Measurements from ENCODE around the gene RPP30.
"Not testable (repeated sequence)": the region's sequence is repeated elsewhere in the genome, so short reads cannot be mapped to it uniquely, and the experiment has no call there.

Gene RPP30

DNA sequence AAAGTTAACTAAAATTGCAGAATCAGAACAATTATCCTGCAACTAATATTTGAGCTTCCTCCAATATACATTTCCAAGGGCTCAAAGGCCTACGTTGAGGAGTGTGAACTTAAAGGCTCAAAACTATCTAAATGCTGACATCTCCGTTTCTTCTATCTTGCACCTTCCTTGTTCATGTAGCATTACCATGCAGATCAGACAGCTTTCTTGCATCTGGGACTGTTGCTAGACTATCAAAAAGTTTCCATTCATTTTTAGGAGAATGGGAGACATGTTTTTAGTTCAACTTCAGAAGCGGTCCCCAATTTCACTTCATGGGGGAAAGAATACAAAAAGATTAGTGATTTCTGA lies 46.2 kb downstream of the RPP30 start:
- no peak for DNase-seq

DNA sequence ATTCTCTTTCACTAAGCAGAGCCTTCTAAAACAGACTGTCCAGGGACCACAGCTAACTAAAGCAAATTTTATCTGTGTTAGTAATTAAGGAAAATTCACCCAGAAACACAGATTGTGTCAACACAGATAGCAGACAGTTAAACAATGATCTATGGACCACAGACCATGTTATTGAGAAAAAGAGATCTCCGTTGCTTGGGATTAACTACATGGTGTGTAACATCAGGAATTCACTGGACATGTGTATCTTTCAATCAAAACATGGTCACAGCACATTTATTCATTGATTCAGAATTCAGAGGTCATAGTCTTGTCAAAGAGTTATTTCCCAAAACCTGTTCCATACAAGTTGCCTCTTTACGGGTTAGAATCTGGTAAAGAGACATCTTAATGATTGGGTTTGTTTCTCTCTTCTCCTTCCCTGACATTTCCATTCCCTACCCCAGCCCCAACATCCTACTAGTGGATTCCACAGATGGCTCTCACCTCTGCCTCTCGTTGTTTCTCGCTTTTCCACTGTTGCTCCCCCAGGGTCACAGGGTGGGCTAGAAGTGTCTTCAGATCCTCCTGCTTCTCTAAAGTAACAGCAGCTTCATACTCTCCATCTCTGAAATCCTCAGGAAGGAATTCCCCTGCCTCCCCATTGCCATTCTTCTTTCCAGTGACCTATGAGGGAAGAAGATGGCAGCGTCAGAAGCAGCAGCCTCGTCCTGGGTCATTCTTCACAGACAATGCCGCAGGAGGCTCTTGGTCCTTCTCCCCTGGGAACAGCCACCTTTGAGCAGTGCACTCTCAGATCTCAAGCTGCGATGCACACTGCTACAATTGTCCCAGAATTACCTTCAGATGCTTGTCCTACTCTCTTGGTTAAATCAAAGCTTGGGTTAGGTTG lies 48.2 kb downstream of the RPP30 start:
- DNase-seq, result no peak

DNA sequence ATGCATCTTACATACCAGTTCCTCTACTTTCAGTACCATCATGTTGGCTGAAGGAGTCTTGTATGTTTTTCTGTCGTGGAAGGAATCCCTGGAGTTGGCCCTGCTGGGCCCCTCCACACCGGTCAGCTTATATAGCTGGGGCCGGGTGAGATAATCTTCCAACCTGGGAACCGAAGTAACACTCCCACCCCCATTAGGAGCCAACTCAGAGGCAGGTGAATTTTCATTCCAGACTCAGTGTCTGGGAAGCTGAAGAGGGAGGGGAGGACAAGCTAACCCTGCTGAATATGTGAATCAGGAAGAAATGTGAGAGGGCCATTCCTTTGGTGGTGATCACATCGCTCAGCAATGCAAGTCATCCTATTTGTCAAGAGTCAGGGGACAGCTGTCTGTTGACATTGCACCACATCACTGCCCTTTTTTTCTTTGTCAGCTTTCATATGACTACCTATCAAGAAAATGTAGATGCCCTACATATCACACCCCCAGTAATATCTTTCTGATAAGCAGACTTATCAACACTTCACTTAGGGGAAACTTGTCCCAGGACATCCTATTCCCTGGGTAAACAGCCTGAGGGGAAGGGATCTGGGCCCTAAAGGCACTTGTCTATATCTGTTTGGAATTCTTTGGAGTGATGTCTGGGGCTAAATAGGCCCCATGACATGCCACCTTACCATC lies 49.4 kb downstream of the RPP30 start, which contains the start of gene ANKRD1:
ANKRD1 (minus strand) TSS at position 102 of the 681 bp plus-strand sequence; CDS start at position 42, 60 bp downstream.
- DNase-seq, result no peak

DNA sequence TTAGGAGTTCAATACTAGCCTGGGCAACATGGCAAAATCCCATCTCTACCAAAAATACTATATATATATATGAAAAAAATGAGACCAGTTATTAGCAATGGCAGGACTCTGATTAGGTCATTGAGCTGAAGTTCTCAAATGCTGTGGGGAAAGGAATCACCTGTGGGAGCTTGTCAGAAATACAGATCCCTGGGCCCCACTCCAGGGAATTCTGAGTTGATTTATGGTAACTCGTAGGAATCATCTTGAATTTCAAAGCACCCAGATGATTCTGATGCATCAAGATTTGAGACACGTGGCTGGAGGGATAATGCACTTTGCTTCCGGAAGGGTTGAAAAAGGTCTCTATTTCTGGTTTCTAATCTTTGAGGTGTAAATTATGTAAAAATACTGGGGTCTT lies 50.1 kb downstream of the RPP30 start:
- no peak for DNase-seq

DNA sequence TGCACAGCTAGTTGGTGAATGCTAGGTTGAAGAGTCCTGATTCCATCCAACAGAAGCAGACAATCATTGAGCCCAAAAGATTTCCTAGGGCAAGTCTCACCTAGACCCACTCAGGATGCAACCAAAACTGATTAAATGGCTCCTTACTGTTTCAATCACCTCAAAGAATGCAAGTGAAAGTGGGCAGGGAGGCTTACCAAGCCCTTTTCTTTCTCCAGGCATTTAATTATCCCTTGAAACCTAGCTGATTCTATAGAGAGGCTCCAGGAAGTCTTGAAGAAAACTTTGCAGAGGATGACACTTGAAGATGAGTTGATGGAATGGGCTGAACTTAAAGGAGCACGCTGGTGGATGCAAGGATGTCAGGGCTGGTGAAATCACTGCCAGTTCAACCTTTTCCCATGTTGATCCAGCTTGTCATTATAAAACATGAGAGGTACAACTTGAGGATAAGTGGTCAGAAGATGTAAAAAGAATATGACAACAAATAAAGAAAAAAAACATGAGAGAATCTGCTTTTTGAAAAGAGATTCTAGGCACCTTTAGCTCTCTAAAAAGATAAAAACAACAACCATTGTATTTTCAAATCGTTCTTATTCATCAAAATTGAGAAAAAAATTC lies 51.4 kb downstream of the RPP30 start:
- no peak for DNase-seq

DNA sequence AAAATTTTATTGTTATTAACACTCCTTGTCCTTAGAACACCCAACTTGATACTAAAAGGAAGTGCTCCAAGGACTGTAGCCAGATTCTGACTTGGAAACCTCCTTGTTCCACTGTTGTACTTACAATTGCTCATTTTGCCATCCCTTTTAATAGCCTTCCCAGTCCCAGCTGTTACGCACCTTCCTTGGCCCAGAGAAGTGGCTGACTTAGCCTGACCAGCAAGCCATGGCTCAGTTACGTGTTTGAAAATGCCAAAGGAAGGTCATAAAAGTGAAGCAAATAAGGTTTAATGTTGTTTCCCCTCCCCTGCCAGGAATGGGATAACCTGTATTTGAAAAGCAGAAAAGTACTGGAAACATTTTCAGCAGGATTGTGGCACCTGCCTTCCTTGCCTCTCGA lies 52.8 kb downstream of the RPP30 start:
- no peak for DNase-seq

DNA sequence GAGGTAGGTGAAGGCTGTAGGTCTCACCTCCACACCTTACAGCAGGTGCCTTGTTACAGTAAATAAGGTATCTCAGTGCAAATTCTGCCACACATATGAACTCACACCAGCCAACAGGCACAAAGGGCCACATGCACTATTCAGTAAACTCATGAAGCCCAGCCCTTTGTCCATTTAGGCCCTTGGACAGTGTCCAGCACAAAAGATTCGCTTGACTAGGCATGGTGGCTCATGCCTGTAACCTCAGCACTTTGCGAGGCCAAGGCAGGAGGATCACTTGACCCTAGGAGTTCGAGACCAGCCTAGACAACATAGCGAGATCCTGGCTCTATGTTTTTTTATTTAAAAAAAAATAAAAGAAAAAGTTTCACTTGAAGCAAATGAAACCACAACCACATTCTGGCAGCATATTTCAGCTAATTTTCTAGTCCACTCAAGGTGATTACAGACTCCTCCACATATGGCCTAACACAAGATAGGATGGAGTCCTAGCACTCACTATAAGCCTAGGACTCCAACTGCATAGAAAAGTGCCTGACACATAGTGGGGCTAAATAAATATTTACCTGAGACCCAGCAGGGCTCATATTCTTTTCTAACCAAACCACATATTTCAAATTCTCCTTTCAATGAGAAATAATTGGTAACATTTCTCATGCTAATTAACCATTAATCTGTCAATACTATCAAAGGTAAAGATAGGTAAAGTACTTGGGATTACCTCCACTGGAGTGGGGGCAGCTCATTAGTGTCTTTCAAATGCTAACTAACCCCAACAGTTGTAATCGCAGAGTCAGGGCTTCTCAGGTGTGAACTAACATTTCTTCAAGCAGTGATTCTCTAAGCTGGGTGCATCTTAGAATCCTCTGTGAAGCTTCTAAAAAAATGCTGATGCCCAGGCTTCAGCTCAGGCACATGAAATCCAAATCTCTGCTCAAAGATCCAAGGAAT lies 53.6 kb downstream of the RPP30 start:
- no peak for DNase-seq

DNA sequence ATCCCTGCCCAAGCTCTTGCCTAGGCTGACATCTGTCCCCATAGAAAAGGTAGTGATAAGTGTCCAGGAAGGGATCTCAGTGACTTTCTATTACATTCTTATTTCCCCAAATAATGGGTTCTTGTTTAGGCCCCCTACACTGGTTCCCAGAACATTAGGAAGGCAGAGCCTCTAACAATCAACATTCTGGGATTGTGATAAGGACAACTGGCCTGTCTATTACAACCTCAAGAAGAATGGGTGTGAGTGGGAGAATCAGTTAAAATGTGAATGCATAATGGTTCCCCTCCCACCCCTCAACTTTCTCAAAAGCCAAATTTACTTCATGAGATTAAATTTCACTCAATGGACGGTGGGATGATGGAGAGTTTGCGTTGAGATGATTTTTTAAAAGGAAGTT lies 55.5 kb downstream of the RPP30 start:
- no peak for DNase-seq

DNA sequence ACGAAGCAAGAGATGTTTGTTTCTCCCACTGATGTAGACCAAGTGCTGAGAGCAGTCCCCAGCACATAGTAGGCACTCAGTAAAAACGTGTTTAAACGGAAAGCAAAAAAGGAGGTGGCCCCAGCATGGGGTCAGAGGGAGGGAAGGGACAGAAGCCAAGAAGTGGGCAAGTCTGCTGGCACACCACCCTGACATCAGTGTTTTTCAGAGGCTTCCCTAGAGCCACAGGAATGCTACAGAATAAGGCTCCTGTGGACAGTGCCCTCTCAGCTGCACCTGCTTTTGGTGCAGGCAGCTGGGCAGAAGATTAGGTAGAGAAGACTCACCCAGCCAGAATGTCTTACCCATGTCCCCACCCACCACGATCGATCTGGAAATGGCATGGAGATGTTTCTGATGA lies 57.4 kb downstream of the RPP30 start:
- DNase-seq, result no peak

DNA sequence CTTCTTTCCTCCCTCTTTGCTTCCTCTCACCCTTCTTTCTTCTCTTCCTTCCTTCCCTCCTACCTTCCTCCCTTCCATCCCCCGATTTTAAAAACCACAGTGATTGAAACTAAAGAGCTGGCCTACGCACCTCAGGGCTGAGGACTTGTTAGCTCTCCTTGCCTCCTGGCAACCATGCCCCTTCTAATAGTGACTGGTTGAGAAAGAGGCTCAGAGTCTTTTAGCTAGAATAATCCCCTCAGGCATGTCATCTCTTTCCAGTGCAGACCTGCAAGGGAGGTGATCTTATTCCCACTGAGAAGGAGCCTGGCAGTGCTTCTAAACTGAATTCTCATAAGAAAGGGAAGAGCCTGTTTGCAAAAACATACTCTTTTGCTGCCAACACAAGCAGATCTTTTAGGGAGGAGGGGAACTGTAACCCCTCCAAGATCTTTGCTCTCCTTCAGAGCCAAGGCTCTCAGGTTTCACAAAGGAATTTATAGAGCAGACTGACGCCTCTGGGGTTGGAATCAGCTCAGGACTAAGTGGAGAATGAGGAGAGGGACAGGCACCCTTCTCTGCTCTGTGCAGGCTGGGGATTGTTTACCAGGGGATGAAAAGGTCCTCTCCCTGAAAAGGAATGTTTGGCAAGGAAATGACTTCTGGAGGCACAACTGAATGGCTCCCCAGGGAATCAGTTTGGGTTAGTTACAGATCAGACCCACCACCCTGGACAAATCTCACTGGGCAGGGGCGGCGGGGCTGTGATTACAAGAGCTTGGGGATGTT lies 58.5 kb downstream of the RPP30 start:
- DNase-seq, result no peak

DNA sequence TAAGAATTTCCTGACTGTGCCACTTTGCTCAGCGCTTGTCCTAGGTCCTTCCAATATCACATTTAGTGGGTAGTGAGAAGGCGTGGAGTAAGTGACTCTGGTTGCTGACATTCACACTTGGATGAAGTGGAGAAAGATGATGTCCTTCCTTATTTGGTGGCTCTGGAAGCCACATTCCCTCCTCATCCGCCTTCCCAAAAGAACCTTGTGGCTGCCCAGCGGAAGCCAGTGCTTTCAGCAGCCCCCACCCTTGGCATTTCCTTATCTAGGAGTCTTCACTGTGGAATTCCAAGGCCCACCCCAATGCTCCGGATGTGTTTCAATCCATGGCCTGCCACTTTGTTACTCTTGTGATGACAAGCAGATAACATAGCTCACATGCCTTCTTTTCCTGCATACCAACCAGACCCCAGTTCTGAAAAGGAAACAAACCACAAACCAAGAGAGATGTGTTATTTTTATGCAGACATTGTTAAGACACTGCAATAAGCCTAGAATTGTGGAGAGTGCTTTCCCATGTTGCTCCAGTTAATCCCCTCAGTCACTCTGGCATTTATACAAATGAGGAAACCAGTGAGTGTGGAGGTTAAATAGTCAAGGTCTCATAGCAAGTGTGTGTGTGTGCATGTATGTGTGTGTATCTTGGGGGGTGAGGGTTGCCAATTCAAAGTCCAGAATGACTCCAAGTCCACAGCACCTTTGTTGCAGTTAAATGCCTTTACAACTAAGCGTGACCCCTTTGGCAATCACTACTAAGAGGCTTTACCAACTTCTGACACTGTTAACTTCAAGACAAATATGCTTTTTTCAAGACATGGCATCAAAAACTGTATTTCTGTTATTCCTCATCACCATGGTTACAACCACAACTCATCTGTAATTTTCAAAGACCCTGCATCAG lies 59.4 kb downstream of the RPP30 start:
- no peak for DNase-seq

DNA sequence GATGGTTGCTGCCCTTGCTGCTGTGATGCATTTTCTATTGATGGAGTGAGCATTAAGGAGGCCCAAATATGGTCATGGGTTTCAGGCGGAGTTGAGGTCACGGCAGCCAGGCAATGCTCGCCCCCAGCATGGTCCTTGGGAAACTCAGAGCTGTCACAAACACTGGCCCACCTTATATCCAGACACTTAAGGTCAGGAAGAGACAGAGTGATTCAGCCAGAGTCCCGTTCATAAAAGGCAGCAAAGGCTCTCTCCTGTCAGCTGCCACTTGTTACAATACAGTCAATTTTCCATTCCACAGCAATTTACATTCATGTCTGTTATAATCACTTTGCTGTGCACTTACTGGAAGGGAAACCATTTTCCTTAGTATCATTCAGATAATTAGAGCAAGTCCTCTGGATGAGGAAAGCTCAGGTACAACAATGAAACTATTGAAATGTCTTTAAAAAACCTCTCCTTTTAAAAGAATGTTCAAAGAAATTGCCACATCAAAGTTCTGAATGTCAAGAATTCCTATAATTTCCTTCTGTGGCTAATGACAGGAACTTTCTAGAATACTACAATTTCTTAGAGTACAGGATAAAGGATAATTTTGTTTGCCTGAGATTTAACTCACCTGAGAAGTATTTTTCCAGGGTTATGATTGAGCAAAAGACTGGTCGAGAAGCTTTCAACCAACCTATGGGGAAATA lies 64.0 kb downstream of the RPP30 start:
- DNase-seq, result no peak

DNA sequence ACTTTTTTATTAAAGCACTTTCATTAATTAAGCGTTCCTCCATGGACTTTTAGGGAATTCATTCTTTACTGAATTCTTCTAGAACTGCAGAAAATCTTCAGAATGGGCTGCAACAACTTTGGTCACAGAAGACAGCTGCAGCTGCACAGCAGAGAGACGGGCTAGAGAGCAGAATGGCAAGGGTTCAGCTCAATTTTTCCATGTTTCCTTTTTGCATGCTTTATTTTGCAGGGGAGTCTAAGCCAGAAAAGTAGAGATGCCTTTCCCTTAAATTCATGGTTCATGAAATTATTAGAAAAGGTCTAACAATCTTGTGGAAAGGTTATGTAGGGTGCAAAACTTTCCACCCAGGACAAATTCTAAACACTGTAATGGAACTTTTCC lies 64.5 kb downstream of the RPP30 start:
- DNase-seq, result no peak

DNA sequence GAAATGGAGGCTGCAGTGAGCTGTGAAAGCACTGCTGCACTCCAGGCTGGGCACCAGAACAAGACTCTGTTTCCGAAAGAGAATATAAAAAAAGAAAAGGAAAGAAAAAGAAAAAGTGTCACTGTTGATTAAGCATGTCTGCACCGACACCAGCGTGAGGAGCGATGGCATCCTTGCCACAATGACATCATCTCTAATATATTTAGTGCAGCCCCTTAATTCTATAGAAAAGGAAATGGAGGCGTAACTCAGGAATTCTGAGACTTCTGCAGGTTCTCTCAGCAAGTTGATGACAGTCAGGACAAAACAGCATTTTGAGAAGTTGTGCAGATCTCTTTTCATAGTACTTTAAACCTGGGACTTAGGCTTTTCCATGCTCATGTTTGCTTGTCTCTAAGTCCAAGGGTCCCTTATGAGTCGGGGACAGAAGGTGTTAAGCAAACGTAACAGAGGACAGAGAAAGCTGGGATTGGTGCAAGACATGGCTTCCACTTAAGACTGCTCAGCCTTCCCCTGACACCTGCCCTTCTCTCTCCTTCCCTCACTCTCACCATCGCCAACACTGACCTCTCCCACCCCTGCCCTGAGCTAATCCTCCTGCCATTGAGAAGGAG lies 66.0 kb downstream of the RPP30 start:
- no peak for DNase-seq

DNA sequence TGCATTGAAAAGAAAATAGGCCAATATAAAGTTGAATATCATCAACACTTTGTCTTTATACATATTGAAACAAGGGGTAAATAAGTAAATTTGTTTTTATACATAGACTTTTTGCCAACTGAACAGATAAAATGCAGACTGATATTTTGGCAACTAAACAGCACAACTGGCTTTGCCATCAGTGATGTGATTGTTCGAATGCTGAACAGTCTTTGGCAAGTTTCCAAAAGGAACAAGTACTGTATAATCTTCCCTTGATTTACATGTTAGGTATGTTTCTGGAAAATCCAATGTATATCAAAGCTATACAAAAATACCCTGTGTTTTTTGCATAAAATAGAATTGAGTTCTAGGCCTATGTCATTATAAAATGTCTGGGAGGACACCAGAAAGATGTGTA lies 67.3 kb downstream of the RPP30 start:
- no peak for DNase-seq

DNA sequence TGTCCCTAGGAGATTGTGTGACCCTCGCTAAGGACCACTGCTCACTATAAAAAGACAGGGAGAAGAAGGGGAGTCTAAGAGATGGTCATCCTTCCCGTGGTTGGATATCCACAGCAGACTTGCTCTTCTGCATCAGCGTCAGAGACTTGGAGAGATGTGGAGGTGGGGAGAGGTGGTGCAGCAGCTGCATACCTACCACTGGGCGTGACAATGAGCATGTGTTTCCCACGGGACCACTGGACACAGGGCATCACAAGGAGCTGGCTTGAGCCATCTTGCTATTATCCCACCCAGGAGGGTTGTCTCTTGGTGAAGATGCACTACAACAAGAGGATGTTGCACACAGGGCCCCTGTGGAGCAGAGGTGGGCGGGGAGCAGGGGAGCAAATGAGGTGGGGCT lies 67.9 kb downstream of the RPP30 start:
- no peak for DNase-seq

DNA sequence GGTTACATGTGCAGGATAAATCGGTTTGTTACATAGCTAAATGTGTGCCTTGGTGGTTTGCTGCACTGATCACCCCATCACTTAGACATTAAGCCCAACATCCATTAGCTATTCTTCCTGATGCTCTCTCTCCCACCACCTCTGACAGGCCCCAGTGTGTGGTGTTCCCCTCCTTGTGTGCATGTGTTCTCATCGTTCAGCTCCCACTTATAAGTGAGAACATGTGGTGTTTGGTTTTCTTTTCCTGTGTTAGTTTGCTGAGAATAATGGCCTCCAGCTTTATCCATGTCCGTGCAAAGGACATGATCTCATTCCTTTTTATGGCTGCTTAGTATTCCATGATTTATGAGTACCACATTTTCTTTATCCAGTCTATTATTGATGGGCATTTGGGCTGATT lies 71.2 kb downstream of the RPP30 start:
- not testable (repeated sequence) for DNase-seq

DNA sequence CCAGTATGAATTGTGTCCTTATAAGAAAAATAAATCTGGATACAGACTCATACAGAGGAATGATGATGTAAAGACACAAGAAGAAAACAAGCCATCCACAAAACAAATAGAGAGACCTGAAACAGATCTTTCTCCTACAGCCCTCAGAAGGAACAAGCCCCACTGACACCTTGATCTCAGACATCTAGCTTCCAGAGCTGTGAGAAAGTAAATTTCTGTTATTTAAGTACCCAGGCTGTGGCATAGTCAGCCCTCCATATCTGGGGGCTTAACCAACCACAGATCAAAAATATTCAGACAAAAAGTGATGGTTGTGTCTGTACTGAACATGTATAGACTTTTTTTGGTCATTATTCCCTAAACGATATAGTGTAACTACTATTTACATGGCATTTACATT lies 73.0 kb downstream of the RPP30 start:
- no peak for DNase-seq

DNA sequence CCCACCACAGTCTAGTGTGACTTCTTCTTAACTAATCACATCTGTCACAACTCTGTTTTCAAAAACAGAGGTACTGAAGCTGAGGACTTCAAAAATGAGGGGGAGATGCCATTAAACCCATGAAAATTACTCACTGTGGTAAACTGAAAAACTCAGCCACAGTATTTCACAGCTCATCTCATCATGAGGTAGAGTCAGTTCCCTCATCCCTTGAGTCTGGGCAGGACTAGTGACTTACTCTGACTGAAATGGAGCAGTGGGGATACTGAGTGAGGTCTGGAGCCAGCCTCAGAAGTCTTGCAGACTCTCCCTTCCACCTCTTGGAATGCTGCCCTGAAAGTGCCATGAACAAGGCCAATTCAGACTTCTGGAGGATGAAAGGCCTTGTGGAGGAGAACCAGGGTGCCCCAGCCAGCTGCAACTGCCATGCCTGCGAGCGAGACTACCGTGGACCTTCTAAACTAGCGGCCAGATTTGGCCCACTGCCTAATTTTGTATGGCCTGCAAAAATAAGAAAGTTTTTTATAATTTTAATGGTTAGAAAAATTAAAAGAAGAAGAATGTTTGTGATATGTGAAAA lies 73.8 kb downstream of the RPP30 start:
- no peak for DNase-seq

Data from stimulated activated CD4-positive, alpha-beta T cell treated with anti-CD3 and anti-CD28 coated beads, Interleukin-2, amount 100 ng/mL, for 24 hours (primary cell).